Ovary (tissue), 9 donors: ENCODE data around the gene SLC43A1. TPM values are rescaled to one million over a fixed set of nuclear protein-coding genes. Genes with fewer than 3 reads are reported as not detected.

Experiments
- DNase-seq, 5 donors: peaks; one replicate each; pipeline ENCODE4 v3.0.0-alpha.2; 2019 to 2020
- H3K27ac ChIP-seq, 2 donors: fragments of 200-600 bp; one replicate each; pipeline versions ENCODE4 v1.5.1 to v1.8.0; 2019 to 2022
- H3K27me3 ChIP-seq: fragments of 200-600 bp; one replicate; pipeline ENCODE4 v1.8.0; 2022
- H3K36me3 ChIP-seq: fragments of 200-600 bp; sonication (generic); one replicate; pipeline ENCODE4 v1.5.1; 2019
- H3K4me1 ChIP-seq: one replicate; pipeline ENCODE4 v1.8.1; 2013; ENCODE audit warnings: mild to moderate bottlenecking, moderate library complexity; ENCODE audit not compliant: insufficient read depth
- H3K4me3 ChIP-seq: fragments of 200-600 bp; sonication (generic); one replicate; pipeline ENCODE4 v1.5.1; 2017
- H3K9me3 ChIP-seq, 2 donors: fragments of 200-600 bp in 1 of 2; sonication (generic) in 1 of 2; one replicate each; pipeline versions ENCODE4 v1.5.1 to v1.8.1; 2013 to 2019; ENCODE audit warnings: mild to moderate bottlenecking in 1 of 2, moderate library complexity in 1 of 2
- EP300 ChIP-seq: sonication (generic); formaldehyde crosslinking; IDR thresholded peaks from one replicate; pipeline ENCODE4 v1.6.1; 2017; ENCODE audit warnings: antibody characterized with exemption
- POLR2A ChIP-seq: fragments of 450-650 bp; IDR thresholded peaks from one replicate; pipeline ENCODE4 v1.6.1; 2017; ENCODE audit warnings: antibody characterized with exemption, mild to moderate bottlenecking, moderate library complexity
- WGBS, 3 donors: extraction: QIAGEN DNeasy Blood & Tissue Kit in 1 of 3; methylation state at CpG; one replicate each; pipeline versions ENCODE4 v1.1.5 to v1.1.7; 2013 to 2017; 5-methylcytosine and 5-hydroxymethylcytosine counted together
- intact Hi-C, 4 donors: fragments of 100-400 bp; cut with DNase I; formaldehyde crosslinking; loops; one replicate each; pipeline versions ENCODE4 v1.11.0 to v1.15.1; 2022 to 2023
- polyA plus RNA-seq, 2 donors: library from polyadenylated mRNA; stranded (reverse); fragments of 200-250 nt in 1 of 2; fragments of 350-450 nt in 1 of 2; fragmentation: Illumina TruSeq in 1 of 2; extraction: RNeasy Lipid Tissue Mini Kit (QIAGEN cat#74804) in 1 of 2; gene quantifications; one replicate each; pipeline ENCODE4 v1.2.3, GENCODE V29; 2013 to 2014
- total RNA-seq, 7 donors: library from RNA; depleted of rRNA in 2 of 7; stranded (reverse); fragments of >200 nt in 2 of 7; fragmentation: NEBNext Ultra II Directional in 3 of 7; extraction: Animal tissue kit (Norgen Biotek cat#: 25700) in 3 of 7; gene quantifications; one replicate each; pipeline versions ENCODE4 v1.1.0 to v1.2.4, GENCODE V29; 2016 to 2023
- TF ChIP-seq, protein P1 (sequence below), 3 donors: fragments of 450-650 bp in 2 of 3; fragments of 200-600 bp in 1 of 3; IDR thresholded peaks; one replicate each; pipeline versions ENCODE4 v1.5.1 to v1.8.0; 2016 to 2022; ENCODE audit warnings: antibody characterized with exemption in 3 of 3, mild to moderate bottlenecking in 1 of 3
- donor health status: DM: no; HTN: no; CAD: no; lungs with moderate emphysema.
- donor health status: DM: no; HTN: no; CAD: no.
- donor health status: Bipolar disorder and iron deficiency.
- donor health status: DM: yes; HTN: yes; CAD: no.
- donor health status: DM: no; HTN: no; CAD: no.
- donor health status: DM: yes; HTN: yes; CAD: no.

SLC43A1 gene
- total and polyA plus RNA-seq, 9 donors, result 11.5 to 30.4 (median 18.6) TPM

DNA sequence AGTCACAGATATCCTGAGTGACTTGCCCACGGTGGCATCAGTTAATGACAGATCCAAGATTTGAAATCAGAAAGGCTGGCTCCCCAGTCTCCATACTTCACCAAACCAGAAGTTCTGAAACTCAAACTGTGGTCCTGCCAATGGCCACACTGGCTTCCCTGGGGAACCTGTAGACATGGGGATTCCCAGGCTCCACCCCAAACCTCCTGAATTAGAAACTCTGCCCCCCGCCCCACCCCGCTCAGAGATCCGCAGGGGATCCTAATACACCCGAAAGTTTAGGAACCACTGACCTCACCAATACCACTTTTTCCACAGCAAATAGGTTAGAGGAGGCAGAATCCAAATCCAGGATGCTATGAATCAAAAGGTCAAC lies 39.8 kb downstream of the SLC43A1 start:
- no peak for DNase-seq
- no peaks in the 10 kb centered on the region for H3K9me3 ChIP-seq
- 61 to 74% (median 62%) methylated on average over 5 of the region's 5 CpGs for WGBS, 3 donors
- intact Hi-C loops, result no loop called here
- H3K4me3 ChIP-seq, result peak overlapping the region; percentile 48
- no peaks in the 10 kb centered on the region for H3K27me3 ChIP-seq
- TF ChIP-seq, protein P1, sequence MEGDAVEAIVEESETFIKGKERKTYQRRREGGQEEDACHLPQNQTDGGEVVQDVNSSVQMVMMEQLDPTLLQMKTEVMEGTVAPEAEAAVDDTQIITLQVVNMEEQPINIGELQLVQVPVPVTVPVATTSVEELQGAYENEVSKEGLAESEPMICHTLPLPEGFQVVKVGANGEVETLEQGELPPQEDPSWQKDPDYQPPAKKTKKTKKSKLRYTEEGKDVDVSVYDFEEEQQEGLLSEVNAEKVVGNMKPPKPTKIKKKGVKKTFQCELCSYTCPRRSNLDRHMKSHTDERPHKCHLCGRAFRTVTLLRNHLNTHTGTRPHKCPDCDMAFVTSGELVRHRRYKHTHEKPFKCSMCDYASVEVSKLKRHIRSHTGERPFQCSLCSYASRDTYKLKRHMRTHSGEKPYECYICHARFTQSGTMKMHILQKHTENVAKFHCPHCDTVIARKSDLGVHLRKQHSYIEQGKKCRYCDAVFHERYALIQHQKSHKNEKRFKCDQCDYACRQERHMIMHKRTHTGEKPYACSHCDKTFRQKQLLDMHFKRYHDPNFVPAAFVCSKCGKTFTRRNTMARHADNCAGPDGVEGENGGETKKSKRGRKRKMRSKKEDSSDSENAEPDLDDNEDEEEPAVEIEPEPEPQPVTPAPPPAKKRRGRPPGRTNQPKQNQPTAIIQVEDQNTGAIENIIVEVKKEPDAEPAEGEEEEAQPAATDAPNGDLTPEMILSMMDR (IDR thresholded peaks at IDR 0.05), result no peak
- no peak for TF ChIP-seq EP300
- TF ChIP-seq POLR2A, result no peak
- peaks cover 5% of the 10 kb centered on the region for H3K4me1 ChIP-seq
- H3K36me3 ChIP-seq, result no peaks in the 10 kb centered on the region
- no peak overlapping the region for H3K27ac ChIP-seq

DNA sequence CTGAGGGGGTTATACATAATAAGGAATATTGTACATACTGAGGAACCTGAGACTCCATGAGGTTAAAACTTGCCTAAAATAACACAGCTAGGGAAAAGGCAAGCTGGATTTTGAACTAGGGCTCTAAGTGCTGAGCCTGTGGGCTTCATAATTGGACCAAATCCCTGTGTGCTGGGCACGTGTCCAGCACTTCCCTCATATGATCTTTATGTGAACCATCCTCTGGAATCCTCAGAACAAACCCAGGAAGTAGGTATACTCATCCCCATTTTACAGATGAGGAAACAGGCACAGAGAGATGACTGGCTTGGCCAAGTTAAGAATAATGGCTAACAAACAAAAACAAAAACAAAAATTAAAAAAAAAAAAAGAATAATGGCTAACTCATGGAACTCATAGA lies 40.3 kb downstream of the SLC43A1 start:
- intact Hi-C loops, result no loop called here
- 46 to 61% (median 58%) methylated on average over 1 of the region's 1 CpG for WGBS, 3 donors
- no peaks in the 10 kb centered on the region for H3K27me3 ChIP-seq

DNA sequence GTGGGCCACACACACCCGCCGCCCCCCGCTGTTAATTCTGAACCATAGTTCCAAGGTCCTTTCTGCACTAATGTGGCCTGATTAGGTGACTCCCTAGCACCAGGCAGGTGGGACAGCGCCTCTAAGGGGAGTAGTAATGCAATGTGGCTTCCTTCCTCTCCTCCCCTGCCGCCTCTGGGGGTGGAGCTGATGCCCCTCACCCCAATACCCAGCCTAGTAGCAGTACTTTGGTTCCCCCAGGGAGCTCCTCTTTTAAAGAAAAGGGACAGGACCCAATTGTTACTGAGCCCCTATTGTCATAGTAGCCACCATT lies 40.7 kb downstream of the SLC43A1 start:
- intact Hi-C loops, result no loop called here
- Histone ChIP-seq H3K27me3 (no peaks in the 10 kb centered on the region), H3K9me3 (no peaks in the 10 kb centered on the region), H3K36me3 (no peaks in the 10 kb centered on the region), H3K27ac (no peak overlapping the region), H3K4me1 (peaks cover 5% of the 10 kb centered on the region), H3K4me3 (no peak overlapping the region)
- TF ChIP-seq, protein P1 (IDR thresholded peaks at IDR 0.05), result no peak
- TF ChIP-seq EP300 (no peak), POLR2A (no peak)
- DNase-seq, result no peak
- 70 to 85% (median 74%) methylated on average over 5 of the region's 5 CpGs for WGBS, 3 donors

More for the DNA sequence above, 40.3 kb downstream of the SLC43A1 start:
- no peak for TF ChIP-seq EP300
- TF ChIP-seq, protein P1 (IDR thresholded peaks at IDR 0.05), result no peak
- TF ChIP-seq POLR2A, result no peak
- H3K27ac ChIP-seq, result no peak overlapping the region
- no peak for DNase-seq
- H3K36me3 ChIP-seq, result no peaks in the 10 kb centered on the region
- H3K4me3 ChIP-seq, result no peak overlapping the region
- H3K9me3 ChIP-seq, result no peaks in the 10 kb centered on the region
- peaks cover 5% of the 10 kb centered on the region for H3K4me1 ChIP-seq

DNA sequence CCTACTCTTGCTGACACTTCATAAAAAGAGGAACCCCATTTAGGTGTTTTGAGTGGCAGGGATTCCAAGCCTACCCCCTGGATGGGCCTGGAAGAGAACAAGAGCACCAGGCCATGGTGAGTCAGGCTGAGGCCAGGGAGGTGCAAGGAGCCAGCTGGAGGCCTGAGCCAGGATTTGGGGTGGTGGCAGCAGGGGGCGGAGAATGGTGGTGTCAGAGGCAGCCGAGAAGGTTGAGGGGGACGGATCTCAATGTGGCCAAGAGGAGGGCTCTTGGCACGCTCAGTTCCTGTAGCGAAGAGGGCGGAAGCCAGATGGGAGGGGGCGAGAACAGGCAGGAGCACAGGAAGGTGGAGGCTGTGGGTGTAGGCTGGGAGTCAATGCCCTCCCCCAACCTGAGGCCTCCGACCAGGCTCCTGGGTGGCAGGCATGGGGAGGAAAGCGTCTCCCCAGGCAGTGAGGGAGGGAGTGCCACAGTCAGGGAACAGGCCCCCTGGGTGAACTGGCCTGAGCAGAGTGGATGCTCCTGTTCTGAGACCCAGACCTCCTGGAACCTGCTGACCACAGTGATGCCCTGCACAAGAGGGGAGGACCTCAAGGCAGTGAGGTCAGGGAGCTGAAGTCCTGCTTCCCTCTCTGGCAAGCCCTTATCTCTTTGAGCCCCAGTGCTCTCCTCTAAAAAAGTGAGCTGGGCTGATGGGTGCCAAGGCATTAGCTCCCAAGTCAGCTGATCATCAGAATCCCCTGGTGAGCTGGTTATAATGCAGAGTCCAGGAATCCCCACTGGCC lies 41.3 kb downstream of the SLC43A1 start:
- Histone ChIP-seq H3K4me1 (peaks cover 5% of the 10 kb centered on the region), H3K27ac (no peak overlapping the region), H3K4me3 (no peak overlapping the region), H3K27me3 (no peaks in the 10 kb centered on the region), H3K9me3 (no peaks in the 10 kb centered on the region), H3K36me3 (no peaks in the 10 kb centered on the region)
- WGBS, 3 donors, result 66 to 78% (median 70%) methylated on average over 9 of the region's 9 CpGs
- no peak for DNase-seq
- intact Hi-C loops, result no loop called here
- TF ChIP-seq POLR2A, result no peak
- no peak for TF ChIP-seq EP300
- TF ChIP-seq, protein P1 (IDR thresholded peaks at IDR 0.05), result no peak
